Neutrophil (primary cell): ENCODE measurements around the gene R3HDM2.
A peak's percentile ranks its signal among the peaks of the same experiment; 100 is the strongest.

ENCODE experiments used
- H3K27ac ChIP-seq: fragments of 200-600 bp; sonication (generic); 2 replicates; pipeline ENCODE4 v1.5.1; 2016; ENCODE audit warnings: mild to moderate bottlenecking, moderate library complexity
- H3K27me3 ChIP-seq: fragments of 200-600 bp; sonication (generic); 2 replicates; pipeline ENCODE4 v1.6.0; 2016; ENCODE audit warnings: mild to moderate bottlenecking
- H3K36me3 ChIP-seq: fragments of 200-600 bp; sonication (generic); 2 replicates; pipeline ENCODE4 v1.5.1; 2017
- H3K4me1 ChIP-seq, 2 experiments: fragments of 200-600 bp in 1 of 2; sonication (generic) in 1 of 2; 1 replicate in 1 of 2; 2 replicates in 1 of 2; pipeline versions ENCODE4 v1.5.1 to v1.6.1; 2013 to 2016; ENCODE audit warnings: low read depth in 1 of 2, low read length in 1 of 2, mild to moderate bottlenecking in 1 of 2, moderate library complexity in 1 of 2; ENCODE audit not compliant: control insufficient read depth in 1 of 2, insufficient read depth in 1 of 2
- H3K4me3 ChIP-seq, 2 experiments: fragments of 200-600 bp in 1 of 2; sonication (generic) in 1 of 2; 1 replicate in 1 of 2; 2 replicates in 1 of 2; pipeline ENCODE4 v1.5.1; 2013 to 2016; ENCODE audit warnings: low read depth in 1 of 2, low read length in 1 of 2, mild to moderate bottlenecking in 1 of 2, moderate library complexity in 1 of 2
- H3K9me3 ChIP-seq: fragments of 200-600 bp; sonication (generic); 2 replicates; pipeline ENCODE4 v1.5.1; 2016
- CTCF ChIP-seq: fragments of 200-600 bp; sonication (generic); IDR thresholded peaks from 2 replicates; pipeline ENCODE4 v1.5.1; 2016; ENCODE audit warnings: antibody characterized with exemption

R3HDM2 gene

DNA sequence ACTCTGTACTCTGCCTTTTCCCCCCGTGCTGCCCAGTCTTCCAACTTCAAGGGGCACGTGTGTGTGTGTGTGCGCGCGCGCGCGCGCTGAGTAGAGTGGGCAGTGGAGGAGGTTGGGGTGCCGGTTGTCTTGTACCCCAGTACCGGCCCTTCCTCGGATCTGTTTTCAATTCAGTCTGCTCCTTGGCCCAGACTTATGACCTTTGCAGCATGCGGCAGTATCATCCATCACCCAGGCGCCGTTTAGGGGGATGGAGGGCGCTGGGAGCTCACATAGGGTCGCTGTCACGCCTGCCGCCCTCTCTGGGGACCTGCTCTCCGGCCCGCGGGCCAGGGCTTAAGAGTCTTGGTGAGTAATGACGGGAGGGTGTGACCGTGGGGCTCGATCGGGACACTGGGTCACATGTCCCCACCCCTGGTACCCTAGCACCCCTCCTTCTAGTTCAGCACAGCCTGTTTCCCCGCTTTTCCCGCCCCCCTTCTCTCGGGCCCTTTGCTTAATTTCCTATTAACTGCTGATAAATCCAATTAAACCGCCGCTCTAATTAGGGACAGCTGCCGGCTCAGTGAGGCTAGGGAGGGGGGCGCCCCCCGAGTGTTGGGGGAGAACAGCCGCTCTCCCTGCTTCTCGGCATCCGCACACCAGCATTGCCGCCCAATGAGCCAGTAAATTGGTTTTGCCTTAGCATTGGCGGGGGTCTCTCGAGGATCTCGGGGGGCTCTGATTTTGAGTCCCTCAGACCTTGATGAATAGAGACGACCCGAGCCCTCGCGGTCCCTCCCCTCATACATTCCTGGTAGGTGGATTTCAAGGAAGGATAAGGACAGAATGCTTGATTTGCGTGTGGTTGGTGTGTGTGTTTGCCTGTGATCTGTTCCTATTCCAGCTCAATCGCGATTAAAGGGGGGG, 189.2 kb downstream of the R3HDM2 start:
- Histone ChIP-seq H3K27ac (no peak overlapping the region), H3K9me3 (no peaks in the 10 kb centered on the region), H3K27me3 (peaks cover 83% of the 10 kb centered on the region), H3K4me3 (peak overlapping the region in 1 of 2 experiments; percentile 66), H3K36me3 (peaks cover 3% of the 10 kb centered on the region), H3K4me1 (peaks cover 53 to 63% of the 10 kb centered on the region in 2 experiments)
- TF ChIP-seq CTCF, result no peak

DNA sequence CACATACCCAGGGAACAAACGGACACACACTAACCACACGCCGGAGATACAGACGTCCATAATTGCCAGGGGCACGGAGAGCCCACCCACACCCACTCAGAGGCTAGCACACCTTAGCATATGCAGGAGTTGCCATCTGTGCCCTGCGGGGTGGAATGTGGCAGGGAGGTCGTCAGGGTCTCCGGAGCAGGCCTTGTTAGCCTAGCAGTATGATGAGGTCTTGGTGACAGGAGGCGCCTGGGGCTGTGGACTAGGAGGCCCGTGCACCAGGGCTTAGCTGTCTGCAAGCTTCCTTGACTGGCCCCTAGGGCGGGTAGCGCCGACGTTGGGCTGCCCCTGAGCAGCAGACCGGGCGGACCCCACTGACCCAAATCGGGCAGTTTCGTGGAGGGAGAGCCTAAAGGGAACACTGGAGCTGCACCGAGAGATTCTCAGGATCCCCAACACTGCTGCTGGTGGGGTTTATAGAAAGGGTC, 189.9 kb downstream of the R3HDM2 start:
- no peaks in the 10 kb centered on the region for H3K36me3 ChIP-seq
- H3K9me3 ChIP-seq, result no peaks in the 10 kb centered on the region
- no peak for TF ChIP-seq CTCF
- H3K4me3 ChIP-seq, result peak overlapping the region; percentile 54 to 66
- peaks cover 90% of the 10 kb centered on the region for H3K27me3 ChIP-seq
- peaks cover 53 to 69% of the 10 kb centered on the region in 2 experiments for H3K4me1 ChIP-seq
- no peak overlapping the region for H3K27ac ChIP-seq

DNA sequence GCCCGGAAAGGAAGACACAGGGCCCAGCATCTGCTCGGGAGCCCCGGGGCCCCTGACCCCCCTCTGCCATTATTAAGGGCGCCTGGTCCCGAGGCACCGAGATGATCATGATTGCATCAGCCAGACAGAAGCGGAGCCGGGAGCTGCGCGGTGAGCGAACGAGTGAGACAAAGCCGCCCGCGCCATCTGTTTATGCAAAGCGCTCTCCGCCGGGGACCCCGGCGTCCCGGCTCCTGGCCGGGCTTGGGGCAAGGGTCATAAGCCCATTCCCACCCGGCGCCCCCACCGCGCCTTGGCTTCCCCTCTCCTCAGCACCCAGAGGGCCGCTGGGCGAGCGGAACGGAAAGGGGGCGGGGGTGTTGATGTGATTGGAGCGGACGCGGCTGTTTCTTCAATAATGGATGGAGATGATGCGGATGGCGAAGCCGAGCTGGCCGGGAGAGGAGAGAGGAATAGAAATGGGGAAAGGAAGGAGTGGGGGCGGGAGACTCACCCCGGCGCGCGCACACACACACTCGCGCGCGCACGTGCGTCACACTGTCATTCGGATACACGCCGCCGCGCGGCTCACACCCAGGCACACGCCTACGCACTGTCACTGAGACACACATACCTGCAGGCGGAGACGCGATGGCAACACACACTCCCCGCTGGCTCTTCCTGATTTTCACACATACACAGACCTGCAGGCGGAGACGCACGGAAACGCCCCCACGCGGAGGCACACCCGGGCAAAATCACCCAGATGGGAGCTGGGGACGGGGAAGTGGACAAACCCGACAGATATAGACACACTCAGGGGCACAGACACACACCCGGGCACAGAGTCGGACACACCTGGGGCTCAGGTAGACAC, 190.5 kb downstream of the R3HDM2 start:
- Histone ChIP-seq H3K27me3 (peaks cover 96% of the 10 kb centered on the region), H3K4me3 (peak overlapping the region; percentile 54 to 66), H3K9me3 (no peaks in the 10 kb centered on the region), H3K36me3 (no peaks in the 10 kb centered on the region), H3K27ac (no peak overlapping the region), H3K4me1 (peaks cover 53 to 69% of the 10 kb centered on the region in 2 experiments)
- TF ChIP-seq CTCF, result peak; percentile 30

- H3K4me3 ChIP-seq, result peak overlapping the region; percentile 54 to 66
- no peaks in the 10 kb centered on the region for H3K9me3 ChIP-seq
- no peak for TF ChIP-seq CTCF
- H3K36me3 ChIP-seq, result no peaks in the 10 kb centered on the region
- peaks cover 53 to 69% of the 10 kb centered on the region in 2 experiments for H3K4me1 ChIP-seq
- H3K27ac ChIP-seq, result no peak overlapping the region
- H3K27me3 ChIP-seq, result peaks cover 100% of the 10 kb centered on the region
Measured at GRCh38 chr12:57239587-57240065, 191.2 kb downstream of the R3HDM2 start.

DNA sequence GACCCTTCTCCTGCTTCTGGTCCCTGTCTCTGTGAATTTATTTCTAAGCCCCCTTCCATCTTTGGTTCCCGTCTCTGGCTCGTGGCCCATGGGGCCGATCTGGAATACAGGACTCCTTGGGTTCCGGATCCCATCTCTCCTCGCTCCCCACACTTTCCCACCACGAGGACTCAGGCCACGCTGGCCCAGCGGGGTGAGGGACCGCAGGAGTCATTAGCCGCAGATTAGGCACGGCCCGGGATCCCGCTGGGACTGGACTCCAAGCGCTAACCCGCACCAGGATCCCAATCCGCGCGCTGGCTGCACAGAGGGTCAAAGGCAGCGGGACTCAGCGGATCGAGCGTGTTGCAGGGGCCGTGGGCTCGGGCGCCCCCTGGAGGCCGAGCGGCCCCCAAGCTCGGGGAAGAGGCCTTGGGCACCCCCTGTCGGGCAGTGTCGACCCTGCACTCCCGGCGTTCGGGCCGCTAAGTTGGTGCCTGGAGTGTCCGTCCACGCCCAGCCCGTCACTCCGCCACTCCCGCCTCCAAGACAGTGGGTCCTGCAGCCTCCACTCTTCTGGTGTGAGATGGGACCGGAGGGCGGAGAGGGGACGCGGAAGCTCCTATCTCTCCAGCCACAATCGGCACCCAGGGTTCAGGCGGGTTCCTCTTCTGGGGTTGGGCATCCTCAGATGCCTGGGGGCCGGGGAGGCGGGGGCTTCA, 191.8 kb downstream of the R3HDM2 start:
- Histone ChIP-seq H3K4me1 (peaks cover 53 to 68% of the 10 kb centered on the region in 2 experiments), H3K36me3 (peaks cover 2% of the 10 kb centered on the region), H3K27ac (peak overlapping the region; percentile 8), H3K4me3 (peak overlapping the region; percentile 54 to 65), H3K27me3 (peaks cover 94% of the 10 kb centered on the region), H3K9me3 (no peaks in the 10 kb centered on the region)
- peak; percentile 99 for TF ChIP-seq CTCF
